ENCODE measurements around the gene MBP.
"Not testable (repeated sequence)": the region's sequence is repeated elsewhere in the genome, so short reads cannot be mapped to it uniquely, and the experiment has no call there.

Gene MBP

DNA sequence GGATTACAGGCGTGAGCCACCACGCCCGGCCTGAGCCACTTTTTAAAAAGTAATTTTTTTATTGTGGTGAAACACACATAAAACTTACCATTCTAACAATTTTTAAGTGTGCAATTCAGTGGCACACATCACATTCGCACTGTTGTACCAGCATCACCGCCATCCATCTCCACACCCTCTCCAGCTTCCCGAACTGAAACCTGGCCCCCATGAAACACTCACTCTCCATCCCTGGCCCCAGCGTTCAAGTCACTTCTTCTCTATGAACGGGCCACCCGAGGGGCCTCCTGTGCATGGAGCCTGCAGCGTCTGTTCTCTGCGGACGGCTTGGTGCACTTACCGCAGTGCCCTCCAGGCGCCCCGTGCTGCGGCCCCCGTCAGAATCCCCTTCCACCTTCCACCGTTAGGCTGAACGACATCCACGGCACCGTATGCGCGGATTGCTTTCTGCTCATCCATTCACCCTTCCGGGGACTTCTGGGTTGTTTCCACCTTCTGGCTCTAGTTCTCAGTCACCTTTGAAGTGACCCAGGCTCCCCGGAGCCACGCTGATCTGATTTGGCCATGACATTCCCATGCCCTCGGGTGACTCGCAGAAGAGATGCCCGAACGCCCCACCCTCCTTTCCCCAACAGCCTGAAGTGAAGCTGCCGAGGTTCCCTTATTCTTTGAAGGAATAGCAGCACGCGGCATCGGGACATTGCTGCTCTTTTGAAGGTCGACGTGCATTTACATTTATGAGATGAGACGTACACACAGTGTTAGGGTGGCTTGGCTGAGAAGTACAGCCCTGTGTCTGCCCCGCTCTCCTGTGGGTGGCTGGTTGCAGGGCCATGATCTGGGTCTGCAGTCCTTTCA is 134.4 kb downstream of the MBP start:
- no peak overlapping the region for H3K4me3 Mint-ChIP-seq
- DNase-seq, result no peak
- no peaks in the 10 kb centered on the region for H3K27me3 Mint-ChIP-seq
- H3K27ac Mint-ChIP-seq, result no peak overlapping the region
- H3K4me1 Mint-ChIP-seq (ENCODE audit: low read depth in 2 of 2), result peaks cover 6 to 10% of the 10 kb centered on the region in 2 donors
- no peak for ATAC-seq (replicated peaks)
- H3K36me3 Mint-ChIP-seq (ENCODE audit: insufficient read depth), result no peaks in the 10 kb centered on the region
- no peaks in the 10 kb centered on the region for H3K9me3 Mint-ChIP-seq

DNA sequence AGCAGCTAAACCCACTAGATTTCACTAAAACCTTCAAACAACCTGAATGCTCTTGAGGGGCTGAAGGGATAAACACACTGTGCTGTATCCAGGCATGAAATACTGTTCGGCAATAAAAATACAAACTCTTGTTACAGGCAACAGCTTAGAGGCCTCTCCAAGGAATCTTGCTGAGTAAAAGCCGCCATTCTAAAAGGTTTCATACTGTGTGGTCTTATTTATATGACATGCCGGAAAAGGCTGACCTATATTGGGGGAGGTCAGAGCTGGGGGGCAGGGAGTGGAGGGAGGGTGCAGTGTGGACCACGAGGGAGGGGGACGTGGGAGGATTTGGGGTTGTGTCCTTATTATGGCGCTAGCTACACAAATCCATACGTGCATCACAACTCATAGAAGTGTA is 136.2 kb downstream of the MBP start:
- no peaks in the 10 kb centered on the region for H3K9me3 Mint-ChIP-seq
- no peak overlapping the region for H3K27ac Mint-ChIP-seq
- no peak overlapping the region for H3K4me3 Mint-ChIP-seq
- H3K36me3 Mint-ChIP-seq (ENCODE audit: insufficient read depth), result peaks cover 6% of the 10 kb centered on the region
- DNase-seq (no peak), ATAC-seq (replicated peaks) (no peak)
- H3K4me1 Mint-ChIP-seq (ENCODE audit: low read depth in 2 of 2), result peaks cover 4 to 6% of the 10 kb centered on the region in 2 donors
- no peaks in the 10 kb centered on the region for H3K27me3 Mint-ChIP-seq

DNA sequence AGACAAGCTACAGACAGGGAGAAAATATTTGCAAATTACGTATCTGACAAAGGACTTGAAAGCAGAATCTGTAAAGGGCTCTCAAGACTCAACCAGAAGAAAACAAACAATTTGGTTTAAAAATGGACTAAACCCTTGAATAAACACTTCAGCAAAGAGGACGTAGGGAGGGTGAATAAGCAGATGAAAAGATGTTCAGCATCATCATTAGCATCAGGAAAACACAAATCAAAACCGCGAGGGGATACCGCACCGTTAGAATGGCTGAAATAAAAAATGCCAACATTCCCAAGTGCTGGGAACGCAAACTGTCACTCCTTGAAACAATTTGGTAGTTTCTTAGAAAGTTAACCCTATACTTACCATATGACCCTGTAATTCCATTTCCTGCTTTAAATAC is 136.7 kb downstream of the MBP start:
- H3K4me1 Mint-ChIP-seq (ENCODE audit: low read depth in 2 of 2), result peaks cover 6% of the 10 kb centered on the region in 2 donors
- H3K27me3 Mint-ChIP-seq, result no peaks in the 10 kb centered on the region
- H3K4me3 Mint-ChIP-seq, result no peak overlapping the region
- H3K27ac Mint-ChIP-seq, result no peak overlapping the region
- no peak for DNase-seq
- ATAC-seq (replicated peaks), result no peak
- no peaks in the 10 kb centered on the region for H3K9me3 Mint-ChIP-seq
- H3K36me3 Mint-ChIP-seq (ENCODE audit: insufficient read depth), result peaks cover 6% of the 10 kb centered on the region

DNA sequence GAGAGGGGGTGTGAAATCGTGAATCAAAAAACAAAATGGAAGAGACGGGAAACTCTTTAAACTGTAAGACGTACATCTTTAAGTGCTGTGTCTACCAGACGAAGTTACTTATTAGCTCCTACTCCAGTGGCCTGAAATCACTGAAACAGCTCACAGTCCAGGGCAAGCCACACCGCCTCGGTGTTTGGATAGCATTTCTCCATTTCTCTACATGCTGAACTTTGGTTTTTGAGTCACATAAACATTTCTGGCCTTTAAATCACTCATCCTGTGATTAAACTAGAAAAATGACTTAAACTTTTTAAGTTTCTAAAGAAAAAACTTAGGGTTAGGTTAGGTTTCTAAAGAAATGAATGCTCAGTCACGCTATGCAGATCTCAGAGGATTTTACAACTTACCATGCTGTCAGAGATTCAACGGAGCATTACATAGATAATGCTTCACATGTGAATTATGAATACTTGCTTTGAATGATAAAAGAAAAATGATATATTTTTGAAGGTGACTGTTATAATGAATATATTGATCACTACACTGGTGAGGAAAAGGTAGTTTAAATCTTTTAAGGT is 138.4 kb downstream of the MBP start:
- no peaks in the 10 kb centered on the region for H3K27me3 Mint-ChIP-seq
- no peak for DNase-seq
- no peak overlapping the region for H3K4me3 Mint-ChIP-seq
- no peak overlapping the region for H3K27ac Mint-ChIP-seq
- peaks cover 6% of the 10 kb centered on the region for H3K36me3 Mint-ChIP-seq (ENCODE audit: insufficient read depth)
- H3K9me3 Mint-ChIP-seq, result no peaks in the 10 kb centered on the region
- ATAC-seq (replicated peaks), result no peak
- peaks cover 0 to 11% of the 10 kb centered on the region in 2 donors for H3K4me1 Mint-ChIP-seq (ENCODE audit: low read depth in 2 of 2)

DNA sequence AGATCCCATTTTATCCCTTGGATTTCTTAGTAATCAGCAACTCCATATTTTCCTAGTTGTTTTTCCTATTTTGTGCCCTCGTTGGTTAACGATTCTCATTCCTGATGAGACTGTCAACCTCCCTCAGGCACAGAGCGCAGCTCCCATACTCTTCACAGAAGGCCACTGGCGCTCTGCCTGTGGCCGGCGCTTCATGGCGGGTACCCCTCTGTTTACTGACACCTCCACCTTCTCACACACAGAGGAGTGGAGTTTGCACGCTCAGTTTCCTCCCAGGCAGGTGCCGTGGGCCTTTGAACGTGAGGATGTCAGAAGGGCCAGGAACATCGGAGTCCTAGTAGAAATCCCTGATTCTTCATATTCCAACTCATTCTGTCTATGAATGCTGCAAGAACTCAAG is 139.0 kb downstream of the MBP start:
- no peak overlapping the region for H3K4me3 Mint-ChIP-seq
- H3K36me3 Mint-ChIP-seq (ENCODE audit: insufficient read depth), result peaks cover 6% of the 10 kb centered on the region
- H3K27me3 Mint-ChIP-seq, result no peaks in the 10 kb centered on the region
- no peaks in the 10 kb centered on the region for H3K9me3 Mint-ChIP-seq
- ATAC-seq (replicated peaks) (no peak), DNase-seq (no peak)
- H3K27ac Mint-ChIP-seq, result no peak overlapping the region
- H3K4me1 Mint-ChIP-seq (ENCODE audit: low read depth in 2 of 2), result peaks cover 0 to 11% of the 10 kb centered on the region in 2 donors

DNA sequence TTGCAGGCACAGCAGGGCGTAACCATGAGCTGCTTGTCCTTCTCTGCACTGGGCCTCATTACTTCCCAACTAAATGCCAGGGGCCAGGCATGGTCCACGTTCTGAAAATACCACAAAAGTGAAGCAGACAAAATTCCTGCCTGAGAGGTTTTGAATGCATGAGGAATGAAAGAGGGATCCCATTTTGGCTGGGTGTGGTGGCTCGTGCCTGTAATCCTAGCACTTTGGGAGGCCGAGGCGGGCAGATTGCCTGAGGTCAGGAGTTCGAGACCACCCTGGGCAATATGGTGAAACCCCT is 139.5 kb downstream of the MBP start:
- no peak for ATAC-seq (replicated peaks)
- H3K4me3 Mint-ChIP-seq, result no peak overlapping the region
- peaks cover 6% of the 10 kb centered on the region for H3K36me3 Mint-ChIP-seq (ENCODE audit: insufficient read depth)
- no peaks in the 10 kb centered on the region for H3K9me3 Mint-ChIP-seq
- no peak for DNase-seq
- H3K27me3 Mint-ChIP-seq, result no peaks in the 10 kb centered on the region
- H3K4me1 Mint-ChIP-seq (ENCODE audit: low read depth in 2 of 2), result peaks cover 0 to 11% of the 10 kb centered on the region in 2 donors
- no peak overlapping the region for H3K27ac Mint-ChIP-seq

DNA sequence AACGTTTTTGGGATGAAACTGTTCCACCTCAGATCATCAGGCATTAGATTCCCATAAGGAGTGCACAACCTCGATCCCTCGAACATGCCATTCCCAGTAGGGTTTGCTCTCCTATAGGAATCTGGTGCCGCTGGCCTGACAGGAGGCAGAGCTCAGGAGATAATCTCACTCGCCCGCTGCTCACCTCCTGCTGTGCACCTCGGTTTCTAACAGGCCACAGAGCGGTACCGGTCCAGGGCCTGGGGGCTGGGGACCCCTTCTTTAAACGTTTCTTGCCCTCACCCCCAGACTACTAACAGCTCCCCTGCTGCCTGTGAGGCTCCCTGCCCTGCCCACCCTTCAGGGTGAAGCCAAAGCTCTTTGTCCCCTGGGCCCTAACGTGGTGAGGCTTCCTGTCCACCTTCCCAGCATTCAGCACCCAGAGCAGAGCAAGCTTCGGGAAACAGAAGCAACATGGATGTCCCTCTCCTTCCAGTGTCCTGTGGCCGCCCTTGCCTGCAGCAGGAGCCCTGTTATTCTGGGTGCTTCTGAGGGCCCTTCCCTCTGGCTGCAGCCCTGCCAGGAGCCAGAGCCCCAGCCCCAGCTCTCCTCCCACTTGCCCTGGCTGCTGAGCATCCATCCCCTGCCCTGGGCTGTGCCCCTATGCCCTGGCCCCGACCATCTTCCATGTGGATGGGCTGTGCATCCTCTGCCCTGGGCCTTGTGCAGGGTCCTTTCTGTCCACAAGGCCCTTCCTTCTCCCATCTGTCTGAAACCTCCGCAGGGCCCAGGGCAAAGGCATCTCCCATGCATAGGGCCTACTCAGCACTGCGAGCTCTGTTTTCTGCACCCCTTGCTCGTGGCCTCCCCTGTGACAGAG is 140.1 kb downstream of the MBP start:
- H3K9me3 Mint-ChIP-seq, result no peaks in the 10 kb centered on the region
- no peak for DNase-seq
- peaks cover 0 to 11% of the 10 kb centered on the region in 2 donors for H3K4me1 Mint-ChIP-seq (ENCODE audit: low read depth in 2 of 2)
- H3K27ac Mint-ChIP-seq, result no peak overlapping the region
- ATAC-seq (replicated peaks), result no peak
- H3K36me3 Mint-ChIP-seq (ENCODE audit: insufficient read depth), result peaks cover 6% of the 10 kb centered on the region
- H3K4me3 Mint-ChIP-seq, result no peak overlapping the region
- no peaks in the 10 kb centered on the region for H3K27me3 Mint-ChIP-seq

DNA sequence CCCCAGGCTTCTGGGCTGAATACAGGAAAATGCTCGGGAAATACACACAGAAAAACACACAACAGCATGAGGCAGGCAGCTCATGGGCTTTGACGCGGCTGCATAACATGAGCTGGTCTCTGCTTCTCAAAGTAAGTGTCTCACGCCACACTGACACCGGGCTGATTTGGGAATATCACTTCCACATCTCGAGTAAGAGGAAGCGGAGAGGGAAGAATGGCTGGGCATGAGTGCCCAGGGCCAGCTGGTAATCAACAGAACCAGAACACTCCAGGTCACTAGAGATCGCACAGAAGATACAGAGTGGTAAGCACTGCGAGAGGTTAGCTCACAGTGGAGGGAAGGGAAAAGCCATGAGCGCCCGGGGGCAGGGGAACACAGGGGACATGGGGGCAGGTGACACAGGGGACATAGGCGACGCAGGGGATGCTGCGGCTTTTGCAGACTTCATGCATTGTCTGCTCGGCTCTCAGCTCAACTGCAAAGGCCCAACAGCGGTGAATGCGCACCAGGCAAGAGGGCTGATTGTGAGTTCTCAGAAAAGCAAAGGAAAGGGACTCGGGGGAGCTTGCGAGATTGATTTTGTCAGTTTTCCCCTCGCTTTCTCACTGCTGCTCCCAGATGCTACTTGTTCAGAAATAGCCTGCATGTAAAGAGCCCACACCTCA is 141.4 kb downstream of the MBP start:
- no peak overlapping the region for H3K27ac Mint-ChIP-seq
- no peaks in the 10 kb centered on the region for H3K9me3 Mint-ChIP-seq
- no peak overlapping the region for H3K4me3 Mint-ChIP-seq
- DNase-seq (no peak), ATAC-seq (replicated peaks) (no peak)
- peaks cover 0 to 11% of the 10 kb centered on the region in 2 donors for H3K4me1 Mint-ChIP-seq (ENCODE audit: low read depth in 2 of 2)
- H3K27me3 Mint-ChIP-seq, result no peaks in the 10 kb centered on the region
- peaks cover 6% of the 10 kb centered on the region for H3K36me3 Mint-ChIP-seq (ENCODE audit: insufficient read depth)

DNA sequence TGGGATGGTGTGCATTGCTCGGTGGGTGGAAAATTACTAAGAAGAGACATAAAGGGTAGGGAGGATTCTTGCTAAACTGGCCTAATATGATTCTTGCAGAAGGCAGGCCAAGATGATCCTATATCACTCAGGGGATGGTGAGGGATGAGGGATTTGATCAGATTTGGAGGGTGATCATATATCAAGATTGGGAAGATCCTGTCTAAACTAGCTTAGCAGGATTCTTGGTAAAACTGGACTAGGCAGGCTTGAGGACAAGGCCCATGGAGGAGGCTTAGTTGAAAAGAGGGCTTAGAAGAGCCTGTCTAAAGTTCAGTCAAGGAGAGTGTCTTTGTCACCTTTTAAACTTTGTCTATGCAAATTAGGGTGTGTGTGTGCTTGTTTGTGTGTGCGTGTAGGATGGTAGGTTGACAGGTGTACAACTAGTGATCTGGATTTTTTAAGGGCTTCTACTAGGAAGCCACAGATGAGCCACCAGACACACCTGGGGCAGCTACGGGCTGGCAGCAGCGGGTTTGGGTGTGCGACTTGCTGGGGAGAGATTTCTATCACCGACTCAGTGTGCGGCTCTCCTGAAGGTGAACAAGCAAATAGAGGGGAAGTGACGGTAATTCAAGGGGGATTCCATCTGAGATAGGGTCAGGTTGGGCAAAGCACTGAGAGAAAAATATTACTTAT is 142.1 kb downstream of the MBP start:
- not testable (repeated sequence) for DNase-seq; H3K27ac Mint-ChIP-seq; H3K9me3 Mint-ChIP-seq; H3K27me3 Mint-ChIP-seq; ATAC-seq (replicated peaks); H3K36me3 Mint-ChIP-seq (ENCODE audit: insufficient read depth); H3K4me3 Mint-ChIP-seq
- H3K4me1 Mint-ChIP-seq (ENCODE audit: low read depth in 2 of 2), result peaks cover 0 to 11% of the 10 kb centered on the region in 2 donors

DNA sequence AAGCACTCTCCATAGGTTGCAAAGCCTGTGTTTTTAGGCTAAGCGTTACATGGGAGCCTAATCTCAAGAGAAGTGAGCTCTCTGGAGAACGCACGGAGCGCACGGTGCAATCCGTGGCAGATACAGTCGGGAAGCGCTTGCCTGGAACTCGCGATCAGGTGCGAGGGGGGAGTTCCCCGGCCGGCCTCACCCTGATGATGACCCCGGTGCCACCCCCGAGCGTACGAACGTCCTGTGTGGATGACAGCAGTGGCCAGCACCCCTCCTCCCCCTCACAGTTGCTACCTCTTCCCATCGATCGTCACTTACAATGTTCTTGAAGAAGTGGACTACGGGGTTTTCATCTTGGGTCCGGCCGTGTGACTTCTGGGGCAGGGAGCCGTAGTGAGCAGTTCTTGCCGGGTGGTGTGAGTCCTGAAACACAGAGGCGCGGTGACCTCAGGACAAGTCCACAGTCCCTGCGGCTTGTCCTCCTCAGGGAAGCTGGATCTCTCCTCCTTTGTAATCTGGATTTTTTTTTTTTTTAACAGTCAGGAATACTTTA is 142.9 kb downstream of the MBP start:
- no peaks in the 10 kb centered on the region for H3K9me3 Mint-ChIP-seq
- no peak for DNase-seq
- H3K4me3 Mint-ChIP-seq, result no peak overlapping the region
- no peak overlapping the region for H3K27ac Mint-ChIP-seq
- ATAC-seq (replicated peaks), result no peak
- H3K27me3 Mint-ChIP-seq, result no peaks in the 10 kb centered on the region
- peaks cover 0 to 11% of the 10 kb centered on the region in 2 donors for H3K4me1 Mint-ChIP-seq (ENCODE audit: low read depth in 2 of 2)
- peaks cover 10% of the 10 kb centered on the region for H3K36me3 Mint-ChIP-seq (ENCODE audit: insufficient read depth)

DNA sequence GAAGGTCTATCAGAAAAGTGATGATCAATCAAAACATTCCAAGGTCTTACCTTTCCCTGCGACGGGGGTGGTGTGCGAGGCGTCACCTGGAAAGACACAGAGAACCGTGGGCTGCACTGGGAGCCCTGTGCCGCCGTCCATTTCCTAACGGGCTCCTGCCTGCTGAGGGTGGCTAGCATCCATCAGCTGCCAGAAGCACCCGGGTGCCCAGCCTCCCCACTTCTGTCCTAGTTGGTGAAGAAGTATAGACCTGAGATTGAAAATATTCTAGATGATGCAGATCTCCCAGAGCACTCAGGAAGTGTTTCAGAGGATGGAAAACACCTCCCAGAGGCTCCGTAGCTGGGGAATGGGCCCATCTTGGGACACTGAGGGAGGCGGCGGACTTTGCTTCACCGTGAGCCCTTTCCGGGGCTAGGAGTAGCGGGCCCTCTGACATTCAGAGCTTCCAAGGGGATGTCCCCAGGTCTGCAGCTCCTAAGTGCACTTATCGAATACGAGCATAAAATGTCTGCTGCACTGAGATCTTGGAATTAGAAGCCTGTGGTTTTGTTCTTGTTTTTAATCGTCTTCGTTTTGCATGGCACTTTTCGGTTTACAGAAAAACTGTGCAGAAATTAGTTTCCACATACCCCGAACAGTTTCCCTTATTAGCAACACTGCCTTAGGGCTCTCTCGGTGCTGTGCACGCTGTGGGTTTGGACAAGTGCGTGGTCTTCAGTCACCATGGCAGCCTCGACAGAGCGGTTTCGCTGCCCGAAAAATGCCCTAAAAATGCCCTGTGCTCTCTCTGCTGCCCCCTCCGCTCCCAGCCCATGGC is 143.5 kb downstream of the MBP start:
- ATAC-seq (replicated peaks), result no peak
- no peak overlapping the region for H3K27ac Mint-ChIP-seq
- DNase-seq, result no peak
- peaks cover 10% of the 10 kb centered on the region for H3K36me3 Mint-ChIP-seq (ENCODE audit: insufficient read depth)
- H3K9me3 Mint-ChIP-seq, result no peaks in the 10 kb centered on the region
- no peak overlapping the region for H3K4me3 Mint-ChIP-seq
- no peaks in the 10 kb centered on the region for H3K27me3 Mint-ChIP-seq
- peaks cover 0 to 11% of the 10 kb centered on the region in 2 donors for H3K4me1 Mint-ChIP-seq (ENCODE audit: low read depth in 2 of 2)
